ENCODE measurements around the gene PRKG1.

DNA sequence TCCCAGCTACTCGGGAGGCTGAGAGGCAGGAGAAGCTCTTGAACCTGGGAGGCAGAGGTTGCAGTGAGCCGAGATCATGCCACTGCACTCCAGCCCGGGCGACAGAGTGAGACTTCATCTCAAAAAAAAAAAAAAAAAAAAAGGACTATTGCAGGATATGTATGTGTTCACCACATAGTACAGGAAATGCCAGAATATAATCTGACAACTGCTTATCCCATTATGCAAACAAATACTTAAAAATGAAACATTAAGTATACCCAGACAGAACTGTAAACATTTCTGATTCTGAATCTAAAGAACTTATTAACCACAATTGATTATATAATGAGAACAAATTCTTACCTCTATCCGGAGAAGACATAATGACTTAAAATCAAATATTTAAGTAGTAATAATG lies 1258.5 kb downstream of the PRKG1 start:
- TF ChIP-seq POLR2A (IDR thresholded peaks at IDR 0.05; ENCODE audit: low read depth, low read length) (no peak), POLR2AphosphoS5 (IDR thresholded peaks at IDR 0.05; ENCODE audit: low read depth, low read length) (no peak), TAF1 (IDR thresholded peaks at IDR 0.05; ENCODE audit: borderline replicate concordance, low read depth, low read length) (no peak)
